ENCODE measurements around the gene BLMH. TPM values are rescaled to one million over a fixed set of nuclear protein-coding genes. Genes with fewer than 3 reads are reported as not detected.

Gene BLMH
- total and polyA plus RNA-seq, 2 donors from 2014 or later = 30.5 to 32.5 TPM

DNA sequence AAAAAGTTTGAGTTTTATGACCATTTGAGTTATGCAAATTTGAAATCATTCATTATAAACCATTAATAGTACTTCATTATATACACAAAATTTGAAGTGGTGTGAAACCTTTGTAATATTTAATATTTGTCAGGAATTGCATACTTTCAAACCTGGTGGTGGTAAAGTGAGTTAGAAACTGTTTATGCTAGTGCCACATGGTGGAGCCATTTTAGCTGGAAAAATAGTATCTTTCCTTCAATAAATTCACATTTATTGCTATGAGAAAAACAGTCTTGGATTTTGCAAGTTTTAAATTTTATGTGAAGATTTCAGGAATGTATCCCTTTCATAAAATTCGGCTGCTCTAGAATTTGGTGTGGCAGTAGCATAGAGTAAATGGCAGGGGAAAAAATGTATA, 7.3 kb upstream of the BLMH start:
- DNase-seq (peak in 1 of 5 donors; percentile 8), FAIRE-seq (no peak)
- Histone ChIP-seq H3K4me1 (ENCODE audit: control insufficient read depth in 2 of 3, insufficient read depth in 2 of 3, low read depth in 1 of 3, low read length in 3 of 3) (no peaks in the 10 kb centered on the region), H3K4me3 (ENCODE audit: low read length in 3 of 3) (no peak overlapping the region), H3K36me3 (ENCODE audit: control insufficient read depth in 2 of 3, insufficient read depth in 3 of 3, low read length in 3 of 3) (no peaks in the 10 kb centered on the region), H3K9me3 (ENCODE audit: control insufficient read depth in 2 of 3, insufficient read depth in 1 of 3, low read length in 3 of 3) (no peaks in the 10 kb centered on the region), H3K9ac (ENCODE audit: low read length in 3 of 3) (no peak overlapping the region), H3K27ac (ENCODE audit: low read depth in 2 of 2, low read length in 2 of 2) (no peak overlapping the region), H3K27me3 (ENCODE audit: control insufficient read depth, insufficient read depth, low read length) (no peaks in the 10 kb centered on the region)
- intact Hi-C loops (cut with DNase I) = no loop called here
- TF ChIP-seq, protein P1, sequence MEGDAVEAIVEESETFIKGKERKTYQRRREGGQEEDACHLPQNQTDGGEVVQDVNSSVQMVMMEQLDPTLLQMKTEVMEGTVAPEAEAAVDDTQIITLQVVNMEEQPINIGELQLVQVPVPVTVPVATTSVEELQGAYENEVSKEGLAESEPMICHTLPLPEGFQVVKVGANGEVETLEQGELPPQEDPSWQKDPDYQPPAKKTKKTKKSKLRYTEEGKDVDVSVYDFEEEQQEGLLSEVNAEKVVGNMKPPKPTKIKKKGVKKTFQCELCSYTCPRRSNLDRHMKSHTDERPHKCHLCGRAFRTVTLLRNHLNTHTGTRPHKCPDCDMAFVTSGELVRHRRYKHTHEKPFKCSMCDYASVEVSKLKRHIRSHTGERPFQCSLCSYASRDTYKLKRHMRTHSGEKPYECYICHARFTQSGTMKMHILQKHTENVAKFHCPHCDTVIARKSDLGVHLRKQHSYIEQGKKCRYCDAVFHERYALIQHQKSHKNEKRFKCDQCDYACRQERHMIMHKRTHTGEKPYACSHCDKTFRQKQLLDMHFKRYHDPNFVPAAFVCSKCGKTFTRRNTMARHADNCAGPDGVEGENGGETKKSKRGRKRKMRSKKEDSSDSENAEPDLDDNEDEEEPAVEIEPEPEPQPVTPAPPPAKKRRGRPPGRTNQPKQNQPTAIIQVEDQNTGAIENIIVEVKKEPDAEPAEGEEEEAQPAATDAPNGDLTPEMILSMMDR (IDR thresholded peaks at IDR 0.05; ENCODE audit: borderline replicate concordance, extremely low read depth, insufficient read depth) = no peak

DNA sequence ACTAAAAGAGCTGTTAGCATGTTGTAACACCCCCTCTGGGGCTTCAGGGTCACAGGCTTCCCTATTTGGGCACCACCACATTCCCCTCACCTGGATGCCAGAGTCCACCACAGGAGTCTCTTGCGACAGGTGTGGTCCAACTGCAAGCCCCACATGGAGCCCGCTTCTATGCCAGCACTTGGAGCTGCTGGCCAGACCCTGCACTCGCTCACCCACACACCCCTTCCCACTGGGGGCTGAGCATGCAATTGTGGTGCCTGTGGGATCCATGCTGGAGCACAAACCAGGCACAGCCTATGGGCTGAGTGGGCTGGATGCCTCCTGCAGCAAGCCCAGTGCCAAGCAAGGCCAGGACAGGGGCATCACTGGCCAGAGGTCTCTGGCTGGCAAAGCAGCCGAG, 6.0 kb upstream of the BLMH start:
- intact Hi-C loops (cut with DNase I) = no loop called here
- DNase-seq (no peak), FAIRE-seq (no peak)
- TF ChIP-seq, protein P1 (IDR thresholded peaks at IDR 0.05; ENCODE audit: borderline replicate concordance, extremely low read depth, insufficient read depth) = no peak
- H3K27me3 ChIP-seq (ENCODE audit: control insufficient read depth, insufficient read depth, low read length) = no peaks in the 10 kb centered on the region
- H3K36me3 ChIP-seq (ENCODE audit: control insufficient read depth in 2 of 3, insufficient read depth in 3 of 3, low read length in 3 of 3) = no peaks in the 10 kb centered on the region
- no peaks in the 10 kb centered on the region for H3K4me1 ChIP-seq (ENCODE audit: control insufficient read depth in 2 of 3, insufficient read depth in 2 of 3, low read depth in 1 of 3, low read length in 3 of 3)
- H3K27ac ChIP-seq (ENCODE audit: low read depth in 2 of 2, low read length in 2 of 2) = no peak overlapping the region
- no peaks in the 10 kb centered on the region for H3K9me3 ChIP-seq (ENCODE audit: control insufficient read depth in 2 of 3, insufficient read depth in 1 of 3, low read length in 3 of 3)
- H3K4me3 ChIP-seq (ENCODE audit: low read length in 3 of 3) = no peak overlapping the region
- no peak overlapping the region for H3K9ac ChIP-seq (ENCODE audit: low read length in 3 of 3)

DNA sequence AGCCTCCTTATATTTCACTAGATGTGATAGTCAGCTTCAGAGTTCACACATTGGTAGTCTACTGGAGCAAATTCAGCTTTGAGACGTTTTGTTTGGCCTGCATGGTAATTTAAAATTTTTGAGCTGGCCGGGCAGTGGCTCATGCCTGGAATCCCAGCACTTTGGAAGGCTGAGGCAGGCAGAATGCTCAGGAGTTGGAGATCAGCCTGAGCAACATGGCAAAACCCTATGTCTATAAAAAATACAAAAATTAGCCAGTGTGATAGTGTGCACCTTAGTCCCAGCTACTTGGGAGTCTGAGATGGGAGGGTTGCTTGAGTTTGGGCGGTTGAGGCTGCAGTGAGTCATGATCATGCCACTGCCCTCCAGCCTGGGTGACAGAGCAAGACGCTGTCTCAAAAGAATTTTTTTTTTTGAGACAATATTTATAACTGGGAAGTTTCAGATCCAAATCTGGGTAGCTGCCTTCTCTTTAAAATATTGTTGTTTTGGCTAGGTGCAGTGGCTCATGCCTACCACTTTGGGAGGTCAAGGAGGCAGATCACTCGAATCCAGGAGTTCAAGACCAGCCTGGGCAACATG, 4.8 kb upstream of the BLMH start:
- intact Hi-C loops (cut with DNase I) = no loop called here
- H3K36me3 ChIP-seq (ENCODE audit: control insufficient read depth in 2 of 3, insufficient read depth in 3 of 3, low read length in 3 of 3) = no peaks in the 10 kb centered on the region
- no peak overlapping the region for H3K27ac ChIP-seq (ENCODE audit: low read depth in 2 of 2, low read length in 2 of 2)
- H3K9me3 ChIP-seq (ENCODE audit: control insufficient read depth in 2 of 3, insufficient read depth in 1 of 3, low read length in 3 of 3) = no peaks in the 10 kb centered on the region
- H3K4me1 ChIP-seq (ENCODE audit: control insufficient read depth in 2 of 3, insufficient read depth in 2 of 3, low read depth in 1 of 3, low read length in 3 of 3) = no peaks in the 10 kb centered on the region
- TF ChIP-seq, protein P1 (IDR thresholded peaks at IDR 0.05; ENCODE audit: borderline replicate concordance, extremely low read depth, insufficient read depth) = no peak
- H3K9ac ChIP-seq (ENCODE audit: low read length in 3 of 3) = no peak overlapping the region
- no peaks in the 10 kb centered on the region for H3K27me3 ChIP-seq (ENCODE audit: control insufficient read depth, insufficient read depth, low read length)
- DNase-seq (no peak), FAIRE-seq (no peak)
- H3K4me3 ChIP-seq (ENCODE audit: low read length in 3 of 3) = no peak overlapping the region
